H1 (cell line): ENCODE measurements around the gene SLC37A1. TPM values are rescaled to one million over a fixed set of nuclear protein-coding genes. Genes with fewer than 3 reads are reported as not detected.

ENCODE experiments used
- CTCF ChIA-PET: fragments of 300-600 bp; sonication (Branson Sonifier 250); formaldehyde crosslinking; loops from one replicate; lab custom pipeline; 2021; ENCODE audit not compliant: partially characterized antibody; lab: Charles Lee
- POLR2A ChIA-PET: fragments of 300-600 bp; sonication (Branson Sonifier 250); formaldehyde crosslinking; loops from one replicate; lab custom pipeline; 2021; ENCODE audit warnings: inconsistent platforms; ENCODE audit not compliant: partially characterized antibody; lab: Charles Lee
- DNase-seq, 2 experiments: peaks; one replicate each; pipeline versions ENCODE4 v3.0.0 to v3.0.0-alpha.2; 2010 to 2022; ENCODE audit warnings: low spot score in 2 of 2, low read depth in 1 of 2, mixed read lengths in 1 of 2
- FAIRE-seq: peaks from 2 replicates; lab custom pipeline; 2011; peaks lifted over from hg19 to GRCh38; lab: Jason Lieb, UNC
- H2AFZ ChIP-seq: 2 replicates; pipeline ENCODE4 v1.8.1; 2012; ENCODE audit warnings: low read length, inconsistent platforms
- H2AK5ac ChIP-seq: 2 replicates; pipeline ENCODE4 v1.6.1; 2013; ENCODE audit warnings: low read depth, low read length
- H2BK120ac ChIP-seq: replicated peaks from 2 replicates; pipeline ENCODE3; 2013; ENCODE audit warnings: low read depth, low read length, inconsistent platforms
- H2BK12ac ChIP-seq: 2 replicates; pipeline ENCODE4 v1.6.1; 2013; ENCODE audit warnings: low read depth, low read length
- H2BK15ac ChIP-seq: 2 replicates; pipeline ENCODE4 v1.6.1; 2013; ENCODE audit warnings: low read length
- H2BK20ac ChIP-seq: 2 replicates; pipeline ENCODE4 v1.6.1; 2013; ENCODE audit warnings: low read length
- H2BK5ac ChIP-seq: 2 replicates; pipeline ENCODE4 v1.6.1; 2013; ENCODE audit warnings: low read depth, low read length
- H3K14ac ChIP-seq: 2 replicates; pipeline ENCODE4 v1.6.1; 2013; ENCODE audit warnings: inconsistent platforms; ENCODE audit not compliant: insufficient read length
- H3K18ac ChIP-seq: 2 replicates; pipeline ENCODE4 v1.6.1; 2013; ENCODE audit warnings: low read length; ENCODE audit errors: extremely low read depth
- H3K23ac ChIP-seq: 2 replicates; pipeline ENCODE4 v1.6.1; 2013; ENCODE audit warnings: inconsistent platforms; ENCODE audit not compliant: insufficient read length
- H3K23me2 ChIP-seq: 2 replicates; pipeline ENCODE4 v1.6.1; 2013; ENCODE audit warnings: low read depth, low read length
- H3K27ac ChIP-seq: 2 replicates; pipeline ENCODE4 v1.6.1; 2011; ENCODE audit warnings: low read depth, low read length, inconsistent platforms
- H3K27me3 ChIP-seq, 4 experiments: replicated peaks in 1 of 4; 1 replicate in 1 of 4; 2 replicates in 3 of 4; pipeline versions ENCODE4 v1.6.1 to v1.8.1; 2011 to 2013; ENCODE audit warnings: low read length in 3 of 4, mild to moderate bottlenecking in 3 of 4, inconsistent platforms in 2 of 4, mixed read lengths in 2 of 4, moderate library complexity in 1 of 4; ENCODE audit not compliant: control insufficient read depth in 3 of 4, insufficient read depth in 3 of 4; ENCODE audit errors: extremely low read depth in 1 of 4
- H3K36me3 ChIP-seq, 4 experiments: 2 replicates each; pipeline versions ENCODE4 v1.6.1 to v1.8.1; 2011 to 2013; ENCODE audit warnings: mild to moderate bottlenecking in 4 of 4, low read length in 3 of 4, moderate library complexity in 2 of 4, control low read depth in 1 of 4, inconsistent platforms in 1 of 4; ENCODE audit not compliant: insufficient read depth in 4 of 4, control insufficient read depth in 2 of 4
- H3K4ac ChIP-seq: replicated peaks from 2 replicates; pipeline ENCODE3; 2013; ENCODE audit warnings: low read length, low read depth, mixed read lengths, inconsistent platforms; ENCODE audit not compliant: insufficient read length
- H3K4me1 ChIP-seq, 4 experiments: replicated peaks in 1 of 4; 1 replicate in 1 of 4; 2 replicates in 3 of 4; pipeline versions ENCODE4 v1.6.1 to v1.8.1; 2011 to 2013; ENCODE audit warnings: low read length in 3 of 4, inconsistent platforms in 2 of 4, mixed read lengths in 1 of 4; ENCODE audit not compliant: insufficient read depth in 4 of 4, control insufficient read depth in 3 of 4
- H3K4me2 ChIP-seq, 2 experiments: 2 replicates each; pipeline versions ENCODE4 v1.6.1 to v1.8.1; 2011 to 2013; ENCODE audit warnings: low read depth in 2 of 2, low read length in 2 of 2, control low read depth in 1 of 2, inconsistent platforms in 1 of 2, mild to moderate bottlenecking in 1 of 2; ENCODE audit not compliant: insufficient read depth in 1 of 2
- H3K4me3 ChIP-seq, 4 experiments: fragments of 200-600, 300-600 bp in 1 of 4; sonication (generic), shearing (Covaris generic), sonication (Bioruptor Twin) in 1 of 4; 2 replicates each; pipeline versions ENCODE4 v1.5.1 to v1.8.1; 2011 to 2016; ENCODE audit warnings: low read length in 4 of 4, low read depth in 3 of 4, control low read depth in 2 of 4, inconsistent platforms in 2 of 4, mild to moderate bottlenecking in 2 of 4, mixed read lengths in 1 of 4, moderate library complexity in 1 of 4; ENCODE audit not compliant: insufficient read depth in 2 of 4; ENCODE audit errors: extremely low read depth in 1 of 4
- H3K56ac ChIP-seq: replicated peaks from 2 replicates; pipeline ENCODE3; 2013; ENCODE audit warnings: low read depth, mild to moderate bottlenecking, mixed read lengths, low read length, inconsistent platforms; ENCODE audit not compliant: insufficient read length
- H3K79me1 ChIP-seq: 2 replicates; pipeline ENCODE4 v1.6.1; 2013; ENCODE audit warnings: low read depth, low read length, control low read depth
- H3K79me2 ChIP-seq, 2 experiments: 2 replicates each; pipeline versions ENCODE4 v1.6.1 to v1.8.1; 2012 to 2013; ENCODE audit warnings: low read length in 2 of 2, mild to moderate bottlenecking in 2 of 2, inconsistent platforms in 1 of 2; ENCODE audit not compliant: insufficient read depth in 2 of 2, control insufficient read depth in 1 of 2
- H3K9ac ChIP-seq, 4 experiments: replicated peaks in 1 of 4; 1 replicate in 1 of 4; 2 replicates in 3 of 4; pipeline versions ENCODE4 v1.6.1 to v1.8.1; 2011 to 2013; ENCODE audit warnings: low read depth in 3 of 4, low read length in 3 of 4, control low read depth in 2 of 4, mild to moderate bottlenecking in 2 of 4, moderate library complexity in 2 of 4, inconsistent platforms in 1 of 4; ENCODE audit errors: extremely low read depth in 1 of 4
- H3K9me3 ChIP-seq, 2 experiments: 2 replicates each; pipeline versions ENCODE4 v1.6.1 to v1.8.1; 2012 to 2013; ENCODE audit warnings: mild to moderate bottlenecking in 2 of 2, moderate library complexity in 2 of 2, control low read depth in 1 of 2, inconsistent platforms in 1 of 2, low read depth in 1 of 2, low read length in 1 of 2, mixed read lengths in 1 of 2; ENCODE audit not compliant: insufficient read depth in 2 of 2
- H4K20me1 ChIP-seq, 2 experiments: replicated peaks in 1 of 2; 2 replicates each; pipeline versions ENCODE3 to v1.8.1; 2011 to 2013; ENCODE audit warnings: inconsistent platforms in 2 of 2, low read length in 2 of 2, mild to moderate bottlenecking in 1 of 2; ENCODE audit not compliant: insufficient read depth in 2 of 2, control insufficient read depth in 1 of 2
- H4K5ac ChIP-seq: 2 replicates; pipeline ENCODE4 v1.6.1; 2013; ENCODE audit warnings: low read length, low read depth, mixed read lengths, inconsistent platforms; ENCODE audit not compliant: insufficient read length
- H4K8ac ChIP-seq: 2 replicates; pipeline ENCODE4 v1.8.0; 2013; ENCODE audit warnings: mild to moderate bottlenecking, moderate library complexity, low read length, inconsistent platforms; ENCODE audit not compliant: insufficient read depth; ENCODE audit errors: extremely low read depth
- H4K91ac ChIP-seq: replicated peaks from 2 replicates; pipeline ENCODE3; 2013; ENCODE audit warnings: low read length, mixed read lengths, inconsistent platforms; ENCODE audit not compliant: insufficient read length
- BACH1 ChIP-seq: IDR thresholded peaks from 2 replicates; pipeline ENCODE4 v1.6.1; 2012; ENCODE audit warnings: low read length, improper control_type of control experiment
- BRCA1 ChIP-seq: IDR thresholded peaks from 2 replicates; pipeline ENCODE4 v1.6.1; 2012; ENCODE audit warnings: low read depth, low read length, improper control_type of control experiment
- POU5F1 ChIP-seq: IDR thresholded peaks from 2 replicates; pipeline ENCODE4 v1.6.1; 2011; ENCODE audit warnings: low read depth, mild to moderate bottlenecking, low read length, moderate library complexity
- SP4 ChIP-seq: IDR thresholded peaks from 2 replicates; pipeline ENCODE4 v1.6.1; 2012; ENCODE audit warnings: low read length, inconsistent platforms
- WGBS, 2 experiments: shearing (Covaris generic) in 1 of 2; methylation state at CpG; one replicate each; pipeline versions ENCODE4 v1.1.6 to v1.1.7; 2013 to 2015; ENCODE audit warnings: low lambda C conversion rate in 2 of 2, mixed read lengths in 2 of 2, inconsistent platforms in 1 of 2, low coverage in 1 of 2, missing lambda C conversion rate in 1 of 2; ENCODE audit not compliant: insufficient replicate concordance in 2 of 2, insufficient coverage in 1 of 2, insufficient read length in 1 of 2; ENCODE audit errors: extremely low coverage in 1 of 2, missing lambda C conversion rate in 1 of 2; 5-methylcytosine and 5-hydroxymethylcytosine counted together
- polyA plus RNA-seq, 7 experiments: library from polyadenylated mRNA; depleted of rRNA in 3 of 7; stranded (reverse) in 5 of 7; unstranded in 2 of 7; fragments of >200 nt in 5 of 7; fragments of 200-250 nt in 2 of 7; gene quantifications; 1 replicate in 5 of 7; 2 replicates in 1 of 7; 4 replicates in 1 of 7; pipeline versions ENCODE4 v1.2.1 to v1.2.3, GENCODE V29; 2011 to 2013; ENCODE audit warnings: missing spikeins in 2 of 7, mixed read lengths in 2 of 7
- total RNA-seq: library from RNA; stranded (reverse); fragmentation: NEBNext Ultra II Directional; extraction: Animal tissue kit (Norgen Biotek cat#: 25700); gene quantifications from 2 replicates; pipeline ENCODE4 v1.2.1, GENCODE V29; 2021

Gene SLC37A1
- total and polyA plus RNA-seq, 2 of the 8 experiments (the other 6 are each of a cell fraction or from before 2014, with no cell fraction given), result 15.6 to 30.9 TPM

GRCh38 chr21:42616941-42617340, 103.3 kb downstream of the SLC37A1 start:
- no peak overlapping the region for H2BK20ac ChIP-seq
- WGBS, 2 experiments, result 94% methylated on average over 21 of the region's 21 CpGs; no CpG with 5 or more reads in 1 of the 2 experiments
- H3K23ac ChIP-seq, result no peak overlapping the region
- no peak overlapping the region for H2AK5ac ChIP-seq
- H3K27ac ChIP-seq, result no peak overlapping the region
- CTCF ChIA-PET, result interaction anchor here (1.0 to 1.9 kb wide), 6 partner anchors 10 to 49 kb away, joined by 3 to 5 read pairs (median 4); no protein-coding TSS in a partner anchor
- H2BK120ac ChIP-seq, result no peak overlapping the region
- 0 out of 2 replicates have a peak overlapping the region, but pooled peaks have one; percentile 39 for H2BK12ac ChIP-seq
- FAIRE-seq (no peak), DNase-seq (no peak)
- no peak overlapping the region for H2BK5ac ChIP-seq
- TF ChIP-seq BACH1, result no peak
- no peak for TF ChIP-seq BRCA1
- no peak for TF ChIP-seq SP4
- no peak for TF ChIP-seq POU5F1
- H3K14ac ChIP-seq, result no peak overlapping the region
- no peak overlapping the region for H3K18ac ChIP-seq
- H3K56ac ChIP-seq, result no peak overlapping the region
- H4K8ac ChIP-seq, result no peak overlapping the region
- H3K36me3 ChIP-seq, result no peaks in the 10 kb centered on the region; a peak in 1 of 8 replicates
- H3K9ac ChIP-seq, result no peak overlapping the region
- no peaks in the 10 kb centered on the region for H3K79me2 ChIP-seq
- no peaks in the 10 kb centered on the region for H3K79me1 ChIP-seq
- no peak overlapping the region for H4K91ac ChIP-seq
- H3K27me3 ChIP-seq, result peaks cover 0 to 2% (median 0%) of the 10 kb centered on the region in 4 experiments; a peak in 3 of 7 replicates
- peak overlapping the region; percentile 29; the same call in 1 of the 2 replicates for H2BK15ac ChIP-seq
- H3K9me3 ChIP-seq, result no peaks in the 10 kb centered on the region
- peaks cover 0 to 7% of the 10 kb centered on the region in 2 experiments for H4K20me1 ChIP-seq
- peaks cover 0 to 8% (median 3%) of the 10 kb centered on the region in 4 experiments; a peak in 4 of 7 replicates for H3K4me1 ChIP-seq
- H3K4me3 ChIP-seq, result no peak overlapping the region
- no peak overlapping the region for H2AFZ ChIP-seq
- H4K5ac ChIP-seq, result no peak overlapping the region
- H3K23me2 ChIP-seq, result peaks cover 11% of the 10 kb centered on the region; the same call in 1 of the 2 replicates
- H3K4ac ChIP-seq, result no peak overlapping the region
- POLR2A ChIA-PET, result interaction anchor here (1.8 kb wide), 1 partner anchor 37 kb away, joined by 6 read pairs; the partner anchor contains the start of gene PDE9A
- H3K4me2 ChIP-seq, result no peak overlapping the region
